Measurements from ENCODE around the gene EFHC1. TPM values are rescaled to one million over a fixed set of nuclear protein-coding genes. Genes with fewer than 3 reads are reported as not detected.

The EFHC1 gene
- total RNA-seq, 1 experiment from 2014 or later: 18.1 TPM

GRCh38 chr6:52557389-52558265 lies 137.5 kb downstream of the EFHC1 start:
- intact Hi-C loops (cut with micrococcal nuclease; ENCODE audit: unreplicated experiment): no loop called here
- peaks cover 13% of the 10 kb centered on the region for H3K4me1 Mint-ChIP-seq (ENCODE audit: low read depth, unreplicated experiment)
- BruUV-seq (replicated peaks): no TSS peak
- no peak for TF ChIP-seq CTCF (IDR thresholded peaks at IDR 0.05; ENCODE audit: unreplicated experiment)
- H3K4me3 Mint-ChIP-seq (ENCODE audit: low read depth, unreplicated experiment): no peak overlapping the region
- H3K27me3 Mint-ChIP-seq (ENCODE audit: unreplicated experiment): no peaks in the 10 kb centered on the region
- CTCF ChIA-PET: no interaction called here
- no peak overlapping the region for H3K27ac Mint-ChIP-seq (ENCODE audit: unreplicated experiment)
- no peaks in the 10 kb centered on the region for H3K36me3 Mint-ChIP-seq (ENCODE audit: insufficient read depth, unreplicated experiment)
- no peak for DNase-seq
- no peaks in the 10 kb centered on the region for H3K9me3 Mint-ChIP-seq (ENCODE audit: low read depth, unreplicated experiment)

- Mint-ChIP-seq H3K27me3 (ENCODE audit: unreplicated experiment) (no peaks in the 10 kb centered on the region), H3K27ac (ENCODE audit: unreplicated experiment) (no peak overlapping the region), H3K4me1 (ENCODE audit: low read depth, unreplicated experiment) (peaks cover 5% of the 10 kb centered on the region), H3K4me3 (ENCODE audit: low read depth, unreplicated experiment) (no peak overlapping the region), H3K9me3 (ENCODE audit: low read depth, unreplicated experiment) (no peaks in the 10 kb centered on the region), H3K36me3 (ENCODE audit: insufficient read depth, unreplicated experiment) (no peaks in the 10 kb centered on the region)
- no TSS peak for BruUV-seq (replicated peaks)
- TF ChIP-seq CTCF (IDR thresholded peaks at IDR 0.05; ENCODE audit: unreplicated experiment): no peak
- intact Hi-C loops (cut with micrococcal nuclease; ENCODE audit: unreplicated experiment): no loop called here
- DNase-seq: no peak
- CTCF ChIA-PET: no interaction called here
Observed at GRCh38 chr6:52558266-52559000, 138.3 kb downstream of the EFHC1 start.

GRCh38 chr6:52560462-52560861 lies 140.3 kb downstream of the EFHC1 start:
- no peak for DNase-seq
- Mint-ChIP-seq H3K36me3 (ENCODE audit: insufficient read depth, unreplicated experiment) (no peaks in the 10 kb centered on the region), H3K4me3 (ENCODE audit: low read depth, unreplicated experiment) (no peak overlapping the region), H3K9me3 (ENCODE audit: low read depth, unreplicated experiment) (no peaks in the 10 kb centered on the region), H3K27me3 (ENCODE audit: unreplicated experiment) (no peaks in the 10 kb centered on the region), H3K27ac (ENCODE audit: unreplicated experiment) (no peak overlapping the region), H3K4me1 (ENCODE audit: low read depth, unreplicated experiment) (no peaks in the 10 kb centered on the region)
- no TSS peak for BruUV-seq (replicated peaks)
- intact Hi-C loops (cut with micrococcal nuclease; ENCODE audit: unreplicated experiment): no loop called here
- CTCF ChIA-PET: no interaction called here
- no peak for TF ChIP-seq CTCF (IDR thresholded peaks at IDR 0.05; ENCODE audit: unreplicated experiment)

GRCh38 chr6:52562911-52563310 lies 142.8 kb downstream of the EFHC1 start:
- Mint-ChIP-seq H3K36me3 (ENCODE audit: insufficient read depth, unreplicated experiment) (no peaks in the 10 kb centered on the region), H3K27me3 (ENCODE audit: unreplicated experiment) (no peaks in the 10 kb centered on the region), H3K4me1 (ENCODE audit: low read depth, unreplicated experiment) (no peaks in the 10 kb centered on the region), H3K9me3 (ENCODE audit: low read depth, unreplicated experiment) (no peaks in the 10 kb centered on the region), H3K27ac (ENCODE audit: unreplicated experiment) (no peak overlapping the region), H3K4me3 (ENCODE audit: low read depth, unreplicated experiment) (no peak overlapping the region)
- DNase-seq: no peak
- CTCF ChIA-PET: interaction anchor here (0.6 to 0.7 kb wide), 2 partner anchors 13 to 427 kb away, joined by 3 to 6 read pairs; no protein-coding TSS in a partner anchor
- no peak for TF ChIP-seq CTCF (IDR thresholded peaks at IDR 0.05; ENCODE audit: unreplicated experiment)
- intact Hi-C loops (cut with micrococcal nuclease; ENCODE audit: unreplicated experiment): no loop called here
- BruUV-seq (replicated peaks): no TSS peak
